Stimulated activated naive CD4-positive, alpha-beta T cell treated with Interleukin-2 at 50 U/mL for 16 hours (primary cell): ENCODE data around the gene BRAT1.

ENCODE experiments used
- DNase-seq: peaks from one replicate; lab custom pipeline; 2025; lab: John Stamatoyannopoulos, UW

Gene BRAT1

GRCh38 chr7:2559283-2559950, 4.1 kb upstream of the BRAT1 start:
- no peak for DNase-seq

GRCh38 chr7:2558629-2559282, 3.4 kb upstream of the BRAT1 start, which contains the start of gene IQCE:
IQCE (plus strand) TSS chr7:2558979; CDS start chr7:2559182, 203 bp downstream.
- DNase-seq: peak; percentile 88

- DNase-seq: no peak
Measured at GRCh38 chr7:2554661-2555111, 638 bp downstream of the BRAT1 start.

GRCh38 chr7:2553831-2554581, 1.3 kb downstream of the BRAT1 start:
- DNase-seq: no peak

- no peak for DNase-seq
Measured at GRCh38 chr7:2553108-2553507, 2.2 kb downstream of the BRAT1 start.

GRCh38 chr7:2551418-2551817, 3.9 kb downstream of the BRAT1 start:
- no peak for DNase-seq

- no peak for DNase-seq
Measured at GRCh38 chr7:2546776-2547586, 8.3 kb downstream of the BRAT1 start.

- DNase-seq: no peak
Measured at GRCh38 chr7:2545746-2546425, 9.4 kb downstream of the BRAT1 start.

- no peak for DNase-seq
Measured at GRCh38 chr7:2544541-2545188, 10.7 kb downstream of the BRAT1 start.

GRCh38 chr7:2542916-2543871, 12.1 kb downstream of the BRAT1 start:
- no peak for DNase-seq

GRCh38 chr7:2542011-2542915, 13.1 kb downstream of the BRAT1 start:
- no peak for DNase-seq

- DNase-seq: no peak
Measured at GRCh38 chr7:2541291-2542010, 13.9 kb downstream of the BRAT1 start.

GRCh38 chr7:2540641-2541051, 14.7 kb downstream of the BRAT1 start:
- no peak for DNase-seq

- no peak for DNase-seq
Measured at GRCh38 chr7:2540133-2540532, 15.2 kb downstream of the BRAT1 start.

- DNase-seq: no peak
Measured at GRCh38 chr7:2539031-2539911, 16.1 kb downstream of the BRAT1 start.

GRCh38 chr7:2537981-2538851, 17.1 kb downstream of the BRAT1 start:
- DNase-seq: no peak
